GM12878 (cell line): ENCODE measurements around the gene CENPA. TPM values are rescaled to one million over a fixed set of nuclear protein-coding genes. Genes with fewer than 3 reads are reported as not detected.

Source experiments
- ATAC-seq: fragments of 200-7000 bp; cut with Tn5 transposase; 3 replicates; pipeline ENCODE4 v1.9.1; 2020; ENCODE audit warnings: mild to moderate bottlenecking, moderate library complexity
- BruUV-seq: library from RNA; stranded (reverse); fragments of 400-500 nt; replicated peaks from 2 replicates; lab custom pipeline; 2021; lab: Mats Ljungman, UMichigan
- CTCF ChIA-PET: fragments of 300-600 bp; sonication (Branson Sonifier 250); formaldehyde crosslinking; extraction: SDS; loops from one replicate; lab custom pipeline; 2021; ENCODE audit warnings: inconsistent platforms; lab: Yijun Ruan, JAX
- POLR2A ChIA-PET: fragments of 350-600 bp; formaldehyde crosslinking; extraction: SDS; loops from one replicate; lab custom pipeline; 2021; ENCODE audit warnings: inconsistent platforms; lab: Charles Lee
- RAD21 ChIA-PET: fragments of 300-600 bp; sonication (Branson Sonifier 250); formaldehyde crosslinking; loops from one replicate; lab custom pipeline; 2023; ENCODE audit warnings: antibody characterized with exemption; ENCODE audit not compliant: unreplicated experiment; lab: Charles Lee
- SMC1A ChIA-PET: fragments of 300-600 bp; sonication (Branson Sonifier 250); formaldehyde crosslinking; loops from one replicate; lab custom pipeline; 2023; ENCODE audit not compliant: unreplicated experiment, uncharacterized antibody; lab: Charles Lee
- DNase-seq: peaks from one replicate; pipeline ENCODE4 v3.0.0-alpha.2; 2011; ENCODE audit warnings: low read depth, low spot score
- FAIRE-seq: peaks from 3 replicates; lab custom pipeline; 2011; peaks lifted over from hg19 to GRCh38; lab: Jason Lieb, UNC
- H2AFZ ChIP-seq: 2 replicates; pipeline ENCODE4 v1.6.0; 2011; ENCODE audit warnings: low read depth, low read length, control low read depth; ENCODE audit not compliant: control insufficient read depth
- H3K27ac ChIP-seq: 2 replicates; pipeline ENCODE4 v1.5.1; 2011; ENCODE audit warnings: control low read depth; ENCODE audit not compliant: control insufficient read depth, insufficient read depth
- H3K27me3 ChIP-seq, 2 experiments: replicated peaks in 1 of 2; 2 replicates each; pipeline versions ENCODE4 v1.6.0 to v1.6.1; 2011; ENCODE audit warnings: low read length in 1 of 2; ENCODE audit not compliant: control insufficient read depth in 2 of 2, insufficient read depth in 2 of 2
- H3K36me3 ChIP-seq, 2 experiments: 2 replicates each; pipeline ENCODE4 v1.5.1; 2011; ENCODE audit warnings: low read length in 1 of 2; ENCODE audit not compliant: control insufficient read depth in 2 of 2, insufficient read depth in 2 of 2
- H3K4me1 ChIP-seq: 2 replicates; pipeline ENCODE4 v1.6.1; 2011; ENCODE audit warnings: mild to moderate bottlenecking, low read length, moderate library complexity, mixed read lengths; ENCODE audit not compliant: control insufficient read depth, insufficient read depth
- H3K4me2 ChIP-seq: 2 replicates; pipeline ENCODE4 v1.6.0; 2011; ENCODE audit warnings: control low read depth; ENCODE audit not compliant: control insufficient read depth, insufficient read depth
- H3K4me3 ChIP-seq: fragments of 200-600 bp; sonication (generic); 2 replicates; pipeline ENCODE4 v1.5.1; 2016
- H3K79me2 ChIP-seq: 2 replicates; pipeline ENCODE4 v1.6.0; 2011; ENCODE audit warnings: low read length; ENCODE audit not compliant: control insufficient read depth, insufficient read depth
- H3K9ac ChIP-seq: 2 replicates; pipeline ENCODE4 v1.8.0; 2011; ENCODE audit warnings: low read length, control low read depth, mixed read lengths; ENCODE audit not compliant: control insufficient read depth, insufficient read depth
- H3K9me3 ChIP-seq: replicated peaks from 3 replicates; pipeline ENCODE4 v1.5.1; 2011; ENCODE audit warnings: mild to moderate bottlenecking, low read length; ENCODE audit not compliant: control insufficient read depth, insufficient read depth
- H4K20me1 ChIP-seq: 2 replicates; pipeline ENCODE4 v1.6.0; 2011; ENCODE audit not compliant: control insufficient read depth, insufficient read depth
- ASH2L ChIP-seq: fragments of 300-600, 200-600 bp; sonication (generic); IDR thresholded peaks from 2 replicates; pipeline ENCODE4 v1.6.1; 2017; ENCODE audit warnings: low read depth, mild to moderate bottlenecking, borderline replicate concordance
- BACH1 ChIP-seq: fragments of 450-650 bp; IDR thresholded peaks from 2 replicates; pipeline ENCODE4 v1.6.1; 2017; ENCODE audit warnings: mild to moderate bottlenecking, borderline replicate concordance
- FOXM1 ChIP-seq: IDR thresholded peaks from 2 replicates; pipeline ENCODE4 v1.6.1; 2012; ENCODE audit warnings: low read depth, mild to moderate bottlenecking, inconsistent platforms, low read length, moderate library complexity
- PAX8 ChIP-seq: fragments of 450-650 bp; IDR thresholded peaks from 2 replicates; pipeline ENCODE4 v1.6.1; 2017; ENCODE audit warnings: mild to moderate bottlenecking, moderate library complexity
- PML ChIP-seq: IDR thresholded peaks from 2 replicates; pipeline ENCODE4 v1.6.1; 2012; ENCODE audit warnings: low read length, inconsistent platforms
- SPI1 ChIP-seq: IDR thresholded peaks from 2 replicates; pipeline ENCODE4 v1.6.1; 2011; ENCODE audit warnings: low read depth, mild to moderate bottlenecking, low read length, moderate library complexity, borderline replicate concordance; ENCODE audit not compliant: insufficient read depth
- TBL1XR1 ChIP-seq: IDR thresholded peaks from 2 replicates; pipeline ENCODE4 v1.6.1; 2012; ENCODE audit warnings: low read depth, low read length, improper control_type of control experiment
- WGBS: methylation state at CpG from one replicate; pipeline ENCODE4 v1.1.6; 2016; ENCODE audit warnings: low lambda C conversion rate; ENCODE audit not compliant: insufficient replicate concordance, insufficient coverage; ENCODE audit errors: missing lambda C conversion rate; 5-methylcytosine and 5-hydroxymethylcytosine counted together
- in situ Hi-C: fragments of 300-500 bp; cut with MboI; formaldehyde crosslinking; loops from 9 replicates; pipeline ENCODE4 v1.14.3; 2018; ENCODE audit warnings: mixed read lengths
- intact Hi-C: fragments of 100-400 bp; cut with micrococcal nuclease; formaldehyde crosslinking; loops from one replicate; pipeline ENCODE4 v1.14.2; 2022; ENCODE audit not compliant: unreplicated experiment
- polyA plus RNA-seq, 11 experiments: library from polyadenylated mRNA; depleted of rRNA in 4 of 11; unstranded in 6 of 11; stranded (reverse) in 5 of 11; fragments of >200 nt; fragmentation: Nextera tagmentation in 4 of 11; fragmentation: Illumina TruSeq in 1 of 11; extraction: Ambion mirVana in 4 of 11; extraction: Trizol in 1 of 11; gene quantifications; 1 replicate in 1 of 11; 2 replicates in 10 of 11; pipeline versions ENCODE4 v1.2.1 to v1.2.3, GENCODE V29; 2011 to 2016; ENCODE audit warnings: inconsistent platforms in 2 of 11, missing spikeins in 2 of 11, low read depth in 1 of 11
- total RNA-seq, 4 experiments: library from RNA; depleted of rRNA in 3 of 4; stranded (reverse); fragments of >200 nt in 3 of 4; fragmentation: Illumina TruSeq in 1 of 4; extraction: Trizol in 1 of 4; gene quantifications; 2 replicates each; pipeline versions ENCODE4 v1.2.1 to v1.2.3, GENCODE V29; 2013 to 2021
- TF ChIP-seq, protein P1 (sequence below): fragments of 450-650 bp; IDR thresholded peaks from 2 replicates; pipeline ENCODE4 v1.6.1; 2016; ENCODE audit warnings: mild to moderate bottlenecking, moderate library complexity, borderline replicate concordance
- TF ChIP-seq, protein P2 (sequence below): IDR thresholded peaks from 2 replicates; pipeline ENCODE4 v1.6.1; 2011; ENCODE audit warnings: mild to moderate bottlenecking, low read depth, low read length, moderate library complexity; ENCODE audit not compliant: insufficient replicate concordance
- TF ChIP-seq, protein P3 (sequence below): IDR thresholded peaks from 2 replicates; pipeline ENCODE4 v1.6.1; 2011; ENCODE audit warnings: low read depth, low read length, improper control_type of control experiment, borderline replicate concordance

Gene CENPA
- total and polyA plus RNA-seq, 10 of the 15 experiments (the other 5 are each of a cell fraction or from before 2014, with no cell fraction given), result 8.1 to 66.6 (median 36.7) TPM

DNA sequence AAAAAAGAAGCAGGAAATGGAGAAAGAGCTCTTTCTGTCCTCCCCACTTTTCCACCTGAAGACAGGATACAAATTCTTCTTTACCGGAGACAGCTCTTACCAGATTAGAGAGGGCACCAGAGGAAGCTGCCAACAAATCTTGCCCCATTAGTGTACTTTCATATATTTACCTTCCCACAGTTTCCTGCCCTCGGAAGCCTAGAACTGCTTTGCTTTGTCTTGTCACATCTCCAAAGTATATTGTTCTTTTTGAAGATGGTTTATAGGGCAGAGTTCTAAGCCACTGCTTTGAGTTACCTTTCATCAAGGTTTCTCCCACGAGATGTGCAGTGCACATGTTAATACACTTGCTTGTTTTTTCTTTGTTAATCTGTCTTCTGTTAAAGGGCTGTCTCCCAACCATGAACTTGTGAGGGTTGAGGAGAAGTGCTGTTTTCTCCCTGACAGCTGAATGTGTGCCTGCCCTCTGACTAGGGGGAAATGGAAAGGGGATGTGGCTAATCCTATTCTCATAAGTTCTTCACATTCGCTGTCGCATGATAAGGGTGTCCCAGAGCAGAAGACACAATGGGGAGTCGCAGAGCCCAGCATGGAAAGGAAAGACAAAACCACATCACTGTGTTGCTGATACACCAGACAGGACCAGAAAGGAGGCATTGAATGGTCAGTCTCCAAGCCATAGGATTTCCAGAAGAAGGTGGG, 24.2 kb downstream of the CENPA start:
- WGBS, result 35% methylated on average over 6 of the region's 6 CpGs
- no peaks in the 10 kb centered on the region for H3K4me1 ChIP-seq
- DNase-seq (no peak), FAIRE-seq (peak; percentile 62), ATAC-seq (peak; percentile 45)
- H3K9me3 ChIP-seq, result no peaks in the 10 kb centered on the region
- TF ChIP-seq SPI1 (peak; percentile 25; the same call in 1 of the 2 replicates), ASH2L (no peak)
- no peak overlapping the region for H3K4me2 ChIP-seq
- H4K20me1 ChIP-seq, result no peaks in the 10 kb centered on the region
- H3K27ac ChIP-seq, result no peak overlapping the region
- BruUV-seq, result no TSS peak
- no peaks in the 10 kb centered on the region for H3K27me3 ChIP-seq
- intact Hi-C loops, result no loop called here
- ChIA-PET POLR2A (no interaction called here), CTCF (interaction anchor here (1.0 kb wide), 1 partner anchor 12 kb away, joined by 4 read pairs; no protein-coding TSS in a partner anchor), RAD21 (no interaction called here), SMC1A (no interaction called here)
- H3K36me3 ChIP-seq, result no peaks in the 10 kb centered on the region
- no peak overlapping the region for H2AFZ ChIP-seq
- H3K4me3 ChIP-seq, result no peak overlapping the region
- in situ Hi-C loops, result no loop called here
- H3K79me2 ChIP-seq, result no peaks in the 10 kb centered on the region
- H3K9ac ChIP-seq, result no peak overlapping the region

DNA sequence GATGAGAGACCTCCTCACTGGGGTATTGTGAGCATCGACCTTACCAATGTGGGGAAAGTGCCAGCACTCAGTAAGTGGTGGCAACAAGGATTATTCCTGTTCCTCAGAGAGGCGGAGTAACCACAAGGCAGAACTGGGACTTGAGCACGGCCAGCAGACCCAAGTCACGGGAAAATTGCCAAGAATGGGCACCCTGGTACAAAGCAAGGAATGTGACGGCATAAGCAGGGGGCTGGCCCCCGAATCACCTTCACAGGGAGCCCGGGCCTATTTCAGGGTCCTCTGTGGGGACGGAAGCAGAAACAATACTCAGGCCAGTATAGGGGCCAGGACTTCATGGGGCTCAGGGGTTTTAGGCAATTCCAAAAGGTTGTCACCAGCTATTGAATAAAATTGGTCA, 25.4 kb downstream of the CENPA start:
- no peak for DNase-seq
- Histone ChIP-seq H3K4me3 (no peak overlapping the region), H3K36me3 (no peaks in the 10 kb centered on the region), H3K79me2 (no peaks in the 10 kb centered on the region), H3K27me3 (no peaks in the 10 kb centered on the region), H3K4me1 (no peaks in the 10 kb centered on the region), H3K9me3 (no peaks in the 10 kb centered on the region), H3K9ac (no peak overlapping the region), H3K4me2 (no peak overlapping the region), H3K27ac (no peak overlapping the region), H4K20me1 (no peaks in the 10 kb centered on the region), H2AFZ (no peak overlapping the region)
- SMC1A ChIA-PET, result no interaction called here
- CTCF ChIA-PET, result no interaction called here
- no peak for FAIRE-seq
- POLR2A ChIA-PET, result no interaction called here
- no peak for ATAC-seq
- 13% methylated on average over 8 of the region's 8 CpGs for WGBS
- in situ Hi-C loops (no loop called here), intact Hi-C loops (no loop called here)
- RAD21 ChIA-PET, result no interaction called here
- no TSS peak for BruUV-seq
- TF ChIP-seq, protein P1, sequence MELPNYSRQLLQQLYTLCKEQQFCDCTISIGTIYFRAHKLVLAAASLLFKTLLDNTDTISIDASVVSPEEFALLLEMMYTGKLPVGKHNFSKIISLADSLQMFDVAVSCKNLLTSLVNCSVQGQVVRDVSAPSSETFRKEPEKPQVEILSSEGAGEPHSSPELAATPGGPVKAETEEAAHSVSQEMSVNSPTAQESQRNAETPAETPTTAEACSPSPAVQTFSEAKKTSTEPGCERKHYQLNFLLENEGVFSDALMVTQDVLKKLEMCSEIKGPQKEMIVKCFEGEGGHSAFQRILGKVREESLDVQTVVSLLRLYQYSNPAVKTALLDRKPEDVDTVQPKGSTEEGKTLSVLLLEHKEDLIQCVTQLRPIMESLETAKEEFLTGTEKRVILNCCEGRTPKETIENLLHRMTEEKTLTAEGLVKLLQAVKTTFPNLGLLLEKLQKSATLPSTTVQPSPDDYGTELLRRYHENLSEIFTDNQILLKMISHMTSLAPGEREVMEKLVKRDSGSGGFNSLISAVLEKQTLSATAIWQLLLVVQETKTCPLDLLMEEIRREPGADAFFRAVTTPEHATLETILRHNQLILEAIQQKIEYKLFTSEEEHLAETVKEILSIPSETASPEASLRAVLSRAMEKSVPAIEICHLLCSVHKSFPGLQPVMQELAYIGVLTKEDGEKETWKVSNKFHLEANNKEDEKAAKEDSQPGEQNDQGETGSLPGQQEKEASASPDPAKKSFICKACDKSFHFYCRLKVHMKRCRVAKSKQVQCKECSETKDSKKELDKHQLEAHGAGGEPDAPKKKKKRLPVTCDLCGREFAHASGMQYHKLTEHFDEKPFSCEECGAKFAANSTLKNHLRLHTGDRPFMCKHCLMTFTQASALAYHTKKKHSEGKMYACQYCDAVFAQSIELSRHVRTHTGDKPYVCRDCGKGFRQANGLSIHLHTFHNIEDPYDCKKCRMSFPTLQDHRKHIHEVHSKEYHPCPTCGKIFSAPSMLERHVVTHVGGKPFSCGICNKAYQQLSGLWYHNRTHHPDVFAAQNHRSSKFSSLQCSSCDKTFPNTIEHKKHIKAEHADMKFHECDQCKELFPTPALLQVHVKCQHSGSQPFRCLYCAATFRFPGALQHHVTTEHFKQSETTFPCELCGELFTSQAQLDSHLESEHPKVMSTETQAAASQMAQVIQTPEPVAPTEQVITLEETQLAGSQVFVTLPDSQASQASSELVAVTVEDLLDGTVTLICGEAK, result no peak
- TF ChIP-seq, protein P2, sequence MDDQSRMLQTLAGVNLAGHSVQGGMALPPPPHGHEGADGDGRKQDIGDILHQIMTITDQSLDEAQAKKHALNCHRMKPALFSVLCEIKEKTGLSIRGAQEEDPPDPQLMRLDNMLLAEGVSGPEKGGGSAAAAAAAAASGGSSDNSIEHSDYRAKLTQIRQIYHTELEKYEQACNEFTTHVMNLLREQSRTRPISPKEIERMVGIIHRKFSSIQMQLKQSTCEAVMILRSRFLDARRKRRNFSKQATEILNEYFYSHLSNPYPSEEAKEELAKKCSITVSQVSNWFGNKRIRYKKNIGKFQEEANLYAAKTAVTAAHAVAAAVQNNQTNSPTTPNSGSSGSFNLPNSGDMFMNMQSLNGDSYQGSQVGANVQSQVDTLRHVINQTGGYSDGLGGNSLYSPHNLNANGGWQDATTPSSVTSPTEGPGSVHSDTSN, result no peak
- TF ChIP-seq FOXM1 (no peak), PML (no peak), BACH1 (no peak), TBL1XR1 (no peak), PAX8 (no peak)
- TF ChIP-seq, protein P3, sequence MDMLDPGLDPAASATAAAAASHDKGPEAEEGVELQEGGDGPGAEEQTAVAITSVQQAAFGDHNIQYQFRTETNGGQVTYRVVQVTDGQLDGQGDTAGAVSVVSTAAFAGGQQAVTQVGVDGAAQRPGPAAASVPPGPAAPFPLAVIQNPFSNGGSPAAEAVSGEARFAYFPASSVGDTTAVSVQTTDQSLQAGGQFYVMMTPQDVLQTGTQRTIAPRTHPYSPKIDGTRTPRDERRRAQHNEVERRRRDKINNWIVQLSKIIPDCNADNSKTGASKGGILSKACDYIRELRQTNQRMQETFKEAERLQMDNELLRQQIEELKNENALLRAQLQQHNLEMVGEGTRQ, result no peak
